ENCODE results near the gene SMIM13.

The SMIM13 gene

GRCh38 chr6:11064836-11065235, 28.8 kb upstream of the SMIM13 start:
- H3K27me3 ChIP-seq (replicated peaks; ENCODE audit: control insufficient read depth, insufficient read depth, low read length) = no peaks in the 10 kb centered on the region
- H3K36me3 ChIP-seq (ENCODE audit: control insufficient read depth, insufficient read depth, low read length, severe bottlenecking) = no peaks in the 10 kb centered on the region
- no peak overlapping the region for H3K4me3 ChIP-seq (ENCODE audit: low read length)
- H3K9me3 ChIP-seq (ENCODE audit: control insufficient read depth, low read length) = no peaks in the 10 kb centered on the region
- no peak for DNase-seq (ENCODE audit: low read depth)
- no peaks in the 10 kb centered on the region for H3K4me1 ChIP-seq (ENCODE audit: control insufficient read depth, insufficient read depth, low read length)
- H3K9ac ChIP-seq (ENCODE audit: low read length) = no peak overlapping the region

DNA sequence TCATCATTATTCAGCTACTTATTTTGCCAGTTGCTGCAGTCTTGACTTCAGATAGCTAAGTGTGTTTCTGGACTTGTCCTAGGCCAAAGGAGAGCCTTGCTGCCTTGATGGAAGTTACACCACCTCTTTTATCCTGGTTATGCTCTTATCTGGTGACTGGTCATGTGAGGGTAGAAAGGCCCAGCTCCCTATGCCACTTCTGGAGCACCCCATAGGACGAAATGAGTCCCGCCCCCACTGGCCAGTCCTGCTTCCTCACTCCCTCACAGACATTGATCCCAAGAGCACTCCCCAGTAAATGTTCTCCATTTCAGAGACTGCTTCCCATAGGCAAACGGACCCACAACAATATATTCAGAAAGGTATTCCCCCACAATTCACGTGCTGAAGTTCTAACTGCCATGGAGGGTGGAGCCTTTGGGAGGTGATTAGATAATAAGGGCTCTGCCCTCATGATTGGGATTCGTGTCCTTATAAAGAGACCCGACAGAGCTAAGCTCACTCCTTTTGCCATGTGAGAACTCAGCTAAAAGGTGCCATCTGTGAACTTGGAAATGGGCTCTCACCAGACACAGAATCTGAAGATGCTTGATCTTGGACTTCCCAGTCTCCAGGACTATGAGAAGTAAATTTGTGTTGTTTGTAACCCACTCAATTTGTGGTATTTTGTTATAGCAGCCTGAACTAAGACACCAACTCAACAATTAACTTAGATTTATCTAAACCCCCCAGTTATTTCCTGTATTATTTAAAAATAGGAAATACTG, 28.0 kb upstream of the SMIM13 start:
- Histone ChIP-seq H3K4me3 (ENCODE audit: low read length) (no peak overlapping the region), H3K9ac (ENCODE audit: low read length) (no peak overlapping the region)
- no peak for DNase-seq (ENCODE audit: low read depth)

DNA sequence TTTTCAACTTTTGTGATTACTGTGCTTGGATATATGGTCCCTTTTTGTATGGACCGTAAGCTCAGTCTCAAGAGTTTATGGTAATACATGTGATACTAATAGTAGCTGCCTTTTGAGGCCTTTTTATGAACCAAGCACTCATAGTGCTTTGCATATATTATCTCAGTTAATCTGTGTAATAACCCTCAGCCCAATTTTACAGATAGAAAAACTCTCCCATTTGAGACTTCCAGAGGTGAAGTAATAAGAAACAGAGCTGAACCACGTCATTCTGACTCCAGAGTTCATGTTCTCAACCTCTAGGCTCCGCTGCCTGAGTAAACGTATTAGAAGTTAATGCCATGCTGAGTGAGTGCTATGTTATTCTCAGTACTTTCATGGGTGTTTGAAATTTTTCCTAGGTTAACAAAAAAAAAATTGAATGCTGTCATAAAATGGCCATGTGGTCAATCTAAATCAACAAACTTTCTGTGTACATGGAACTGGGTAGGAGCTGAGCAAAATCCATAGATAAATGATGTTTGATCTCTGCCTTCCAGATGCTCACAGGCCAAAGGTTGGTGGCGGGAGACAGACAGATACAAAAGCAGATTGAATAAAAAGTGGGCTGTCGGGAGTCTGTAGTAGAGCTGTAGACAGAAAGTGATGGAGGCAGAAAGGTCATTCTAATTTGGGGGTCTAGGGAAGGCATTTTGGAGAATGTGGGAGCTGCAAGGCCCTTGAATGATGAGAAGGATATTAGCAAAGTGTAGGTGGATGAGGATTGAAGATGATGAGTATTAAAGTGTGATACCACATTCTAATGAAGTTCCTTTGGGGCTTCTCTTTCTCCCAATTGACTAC, 26.9 kb upstream of the SMIM13 start:
- no peaks in the 10 kb centered on the region for H3K36me3 ChIP-seq (ENCODE audit: control insufficient read depth, insufficient read depth, low read length, severe bottlenecking)
- no peak overlapping the region for H3K4me3 ChIP-seq (ENCODE audit: low read length)
- H3K9ac ChIP-seq (ENCODE audit: low read length) = no peak overlapping the region
- H3K9me3 ChIP-seq (ENCODE audit: control insufficient read depth, low read length) = no peaks in the 10 kb centered on the region
- no peaks in the 10 kb centered on the region for H3K4me1 ChIP-seq (ENCODE audit: control insufficient read depth, insufficient read depth, low read length)
- no peaks in the 10 kb centered on the region for H3K27me3 ChIP-seq (replicated peaks; ENCODE audit: control insufficient read depth, insufficient read depth, low read length)
- no peak for DNase-seq (ENCODE audit: low read depth)

More for the DNA sequence above, 28.0 kb upstream of the SMIM13 start:
- Histone ChIP-seq H3K27me3 (replicated peaks; ENCODE audit: control insufficient read depth, insufficient read depth, low read length) (no peaks in the 10 kb centered on the region), H3K4me1 (ENCODE audit: control insufficient read depth, insufficient read depth, low read length) (no peaks in the 10 kb centered on the region), H3K36me3 (ENCODE audit: control insufficient read depth, insufficient read depth, low read length, severe bottlenecking) (no peaks in the 10 kb centered on the region), H3K9me3 (ENCODE audit: control insufficient read depth, low read length) (no peaks in the 10 kb centered on the region)

GRCh38 chr6:11067348-11067747, 26.3 kb upstream of the SMIM13 start:
- DNase-seq (ENCODE audit: low read depth) = no peak
- H3K9ac ChIP-seq (ENCODE audit: low read length) = no peak overlapping the region
- H3K9me3 ChIP-seq (ENCODE audit: control insufficient read depth, low read length) = no peaks in the 10 kb centered on the region
- no peak overlapping the region for H3K4me3 ChIP-seq (ENCODE audit: low read length)
- no peaks in the 10 kb centered on the region for H3K4me1 ChIP-seq (ENCODE audit: control insufficient read depth, insufficient read depth, low read length)
- H3K36me3 ChIP-seq (ENCODE audit: control insufficient read depth, insufficient read depth, low read length, severe bottlenecking) = no peaks in the 10 kb centered on the region
- H3K27me3 ChIP-seq (replicated peaks; ENCODE audit: control insufficient read depth, insufficient read depth, low read length) = no peaks in the 10 kb centered on the region

GRCh38 chr6:11069760-11070159, 23.9 kb upstream of the SMIM13 start:
- H3K4me1 ChIP-seq (ENCODE audit: control insufficient read depth, insufficient read depth, low read length) = no peaks in the 10 kb centered on the region
- no peaks in the 10 kb centered on the region for H3K9me3 ChIP-seq (ENCODE audit: control insufficient read depth, low read length)
- no peaks in the 10 kb centered on the region for H3K27me3 ChIP-seq (replicated peaks; ENCODE audit: control insufficient read depth, insufficient read depth, low read length)
- H3K36me3 ChIP-seq (ENCODE audit: control insufficient read depth, insufficient read depth, low read length, severe bottlenecking) = no peaks in the 10 kb centered on the region
- H3K4me3 ChIP-seq (ENCODE audit: low read length) = no peak overlapping the region
- no peak for DNase-seq (ENCODE audit: low read depth)
- no peak overlapping the region for H3K9ac ChIP-seq (ENCODE audit: low read length)

DNA sequence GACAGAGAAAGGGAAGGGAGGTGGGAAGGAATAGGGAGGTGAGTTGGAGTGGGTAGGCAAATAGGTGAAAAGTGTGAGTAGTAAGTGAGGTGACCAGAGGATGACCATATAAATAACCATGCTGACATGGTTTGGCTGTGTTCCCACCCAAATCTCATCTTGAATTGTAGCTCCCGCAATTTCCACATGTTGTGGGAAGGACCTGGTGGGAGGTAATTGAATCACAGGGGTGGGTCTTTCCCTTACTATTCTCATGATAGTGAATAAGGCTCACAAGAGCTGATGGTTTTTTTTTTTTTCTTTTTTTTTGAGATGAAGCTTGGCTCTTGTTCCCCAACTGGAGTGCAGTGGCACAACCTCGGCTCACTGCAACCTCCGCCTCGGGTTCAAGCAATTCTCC, 21.5 kb upstream of the SMIM13 start:
- no peaks in the 10 kb centered on the region for H3K36me3 ChIP-seq (ENCODE audit: control insufficient read depth, insufficient read depth, low read length, severe bottlenecking)
- H3K4me3 ChIP-seq (ENCODE audit: low read length) = no peak overlapping the region
- no peaks in the 10 kb centered on the region for H3K27me3 ChIP-seq (replicated peaks; ENCODE audit: control insufficient read depth, insufficient read depth, low read length)
- DNase-seq (ENCODE audit: low read depth) = no peak
- no peaks in the 10 kb centered on the region for H3K4me1 ChIP-seq (ENCODE audit: control insufficient read depth, insufficient read depth, low read length)
- H3K9ac ChIP-seq (ENCODE audit: low read length) = no peak overlapping the region
- no peaks in the 10 kb centered on the region for H3K9me3 ChIP-seq (ENCODE audit: control insufficient read depth, low read length)

GRCh38 chr6:11076540-11076939, 17.1 kb upstream of the SMIM13 start:
- no peak overlapping the region for H3K9ac ChIP-seq (ENCODE audit: low read length)
- H3K9me3 ChIP-seq (ENCODE audit: control insufficient read depth, low read length) = no peaks in the 10 kb centered on the region
- no peak for DNase-seq (ENCODE audit: low read depth)
- no peak overlapping the region for H3K4me3 ChIP-seq (ENCODE audit: low read length)
- no peaks in the 10 kb centered on the region for H3K27me3 ChIP-seq (replicated peaks; ENCODE audit: control insufficient read depth, insufficient read depth, low read length)
- H3K36me3 ChIP-seq (ENCODE audit: control insufficient read depth, insufficient read depth, low read length, severe bottlenecking) = no peaks in the 10 kb centered on the region
- H3K4me1 ChIP-seq (ENCODE audit: control insufficient read depth, insufficient read depth, low read length) = no peaks in the 10 kb centered on the region

DNA sequence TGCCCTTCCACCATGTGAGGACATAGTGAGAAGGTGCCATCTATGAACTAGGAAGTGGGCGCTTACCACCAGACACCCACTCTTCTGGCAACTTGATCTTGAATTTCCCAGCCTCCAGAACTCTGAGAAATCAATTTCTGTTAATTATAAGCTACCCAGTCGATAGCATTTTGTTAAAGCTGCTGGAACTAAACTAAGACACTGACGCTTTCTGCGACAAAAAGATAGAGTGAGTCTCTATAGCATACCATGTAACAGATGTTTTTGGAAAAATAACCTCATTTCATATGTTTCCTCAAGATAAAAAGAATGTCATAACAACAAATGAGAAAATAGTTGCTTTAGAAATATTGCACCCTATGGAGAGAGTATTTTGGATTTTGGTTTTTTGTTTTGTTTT, 15.4 kb upstream of the SMIM13 start:
- Histone ChIP-seq H3K4me1 (ENCODE audit: control insufficient read depth, insufficient read depth, low read length) (no peaks in the 10 kb centered on the region), H3K36me3 (ENCODE audit: control insufficient read depth, insufficient read depth, low read length, severe bottlenecking) (no peaks in the 10 kb centered on the region), H3K4me3 (ENCODE audit: low read length) (no peak overlapping the region), H3K27me3 (replicated peaks; ENCODE audit: control insufficient read depth, insufficient read depth, low read length) (no peaks in the 10 kb centered on the region), H3K9ac (ENCODE audit: low read length) (no peak overlapping the region), H3K9me3 (ENCODE audit: control insufficient read depth, low read length) (no peaks in the 10 kb centered on the region)
- no peak for DNase-seq (ENCODE audit: low read depth)

GRCh38 chr6:11080296-11080695, 13.3 kb upstream of the SMIM13 start:
- H3K36me3 ChIP-seq (ENCODE audit: control insufficient read depth, insufficient read depth, low read length, severe bottlenecking) = no peaks in the 10 kb centered on the region
- no peak overlapping the region for H3K9ac ChIP-seq (ENCODE audit: low read length)
- H3K9me3 ChIP-seq (ENCODE audit: control insufficient read depth, low read length) = no peaks in the 10 kb centered on the region
- H3K4me1 ChIP-seq (ENCODE audit: control insufficient read depth, insufficient read depth, low read length) = no peaks in the 10 kb centered on the region
- H3K4me3 ChIP-seq (ENCODE audit: low read length) = no peak overlapping the region
- no peak for DNase-seq (ENCODE audit: low read depth)
- no peaks in the 10 kb centered on the region for H3K27me3 ChIP-seq (replicated peaks; ENCODE audit: control insufficient read depth, insufficient read depth, low read length)

GRCh38 chr6:11083491-11083890, 10.1 kb upstream of the SMIM13 start:
- DNase-seq (ENCODE audit: low read depth) = peak; percentile 11
- H3K9ac ChIP-seq (ENCODE audit: low read length) = no peak overlapping the region
- H3K9me3 ChIP-seq (ENCODE audit: control insufficient read depth, low read length) = no peaks in the 10 kb centered on the region
- no peaks in the 10 kb centered on the region for H3K4me1 ChIP-seq (ENCODE audit: control insufficient read depth, insufficient read depth, low read length)
- no peak overlapping the region for H3K4me3 ChIP-seq (ENCODE audit: low read length)
- no peaks in the 10 kb centered on the region for H3K36me3 ChIP-seq (ENCODE audit: control insufficient read depth, insufficient read depth, low read length, severe bottlenecking)
- no peaks in the 10 kb centered on the region for H3K27me3 ChIP-seq (replicated peaks; ENCODE audit: control insufficient read depth, insufficient read depth, low read length)

DNA sequence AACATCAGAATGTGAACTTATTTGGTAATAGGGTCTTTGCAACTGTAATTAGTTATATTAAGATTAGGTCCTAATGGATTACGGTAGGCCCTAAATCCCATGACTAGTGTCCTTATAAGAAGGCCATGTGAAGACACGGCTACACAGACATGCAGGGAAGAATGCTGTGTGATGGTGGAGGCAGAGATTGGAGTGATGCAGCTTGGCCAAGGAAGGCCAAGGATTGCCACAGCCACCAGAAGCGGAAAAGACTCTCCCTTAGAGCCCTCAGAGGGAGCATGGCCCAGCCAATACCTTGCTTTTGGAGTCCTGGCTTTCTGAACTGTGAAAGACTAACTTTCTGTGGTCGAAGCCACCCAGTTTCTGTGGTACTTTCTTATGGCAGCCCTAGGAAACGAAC, 9.7 kb upstream of the SMIM13 start:
- Histone ChIP-seq H3K27me3 (replicated peaks; ENCODE audit: control insufficient read depth, insufficient read depth, low read length) (no peaks in the 10 kb centered on the region), H3K9ac (ENCODE audit: low read length) (no peak overlapping the region), H3K4me1 (ENCODE audit: control insufficient read depth, insufficient read depth, low read length) (no peaks in the 10 kb centered on the region), H3K4me3 (ENCODE audit: low read length) (no peak overlapping the region), H3K9me3 (ENCODE audit: control insufficient read depth, low read length) (no peaks in the 10 kb centered on the region), H3K36me3 (ENCODE audit: control insufficient read depth, insufficient read depth, low read length, severe bottlenecking) (no peaks in the 10 kb centered on the region)
- no peak for DNase-seq (ENCODE audit: low read depth)

Data from adipocyte (in vitro differentiated cells).